Caco-2 (cell line): ENCODE measurements around the gene CHSY3. TPM values are rescaled to one million over a fixed set of nuclear protein-coding genes. Genes with fewer than 3 reads are reported as not detected.
A peak's percentile ranks its signal among the peaks of the same experiment; 100 is the strongest.

Experiments used
- BruUV-seq: library from RNA; stranded (reverse); fragments of 400-500 nt; replicated peaks from 2 replicates; lab custom pipeline; 2021; lab: Mats Ljungman, UMichigan
- CTCF ChIA-PET: fragments of 300-600 bp; sonication (Branson Sonifier 250); formaldehyde crosslinking; loops from one replicate; lab custom pipeline; 2022; ENCODE audit warnings: antibody characterized with exemption; lab: Charles Lee
- POLR2A ChIA-PET: fragments of 300-600 bp; sonication (Branson Sonifier 250); formaldehyde crosslinking; loops from one replicate; lab custom pipeline; 2022; ENCODE audit warnings: antibody characterized with exemption; lab: Charles Lee
- DNase-seq, 2 experiments: peaks; one replicate each; pipeline versions ENCODE4 v3.0.0 to v3.0.0-alpha.2; 2020 to 2022
- H3K27me3 ChIP-seq: replicated peaks from 2 replicates; pipeline ENCODE4 v1.6.0; 2011; ENCODE audit warnings: low read length; ENCODE audit not compliant: control insufficient read depth, insufficient read depth
- H3K36me3 ChIP-seq: 2 replicates; pipeline ENCODE4 v1.5.1; 2011; ENCODE audit warnings: low read length; ENCODE audit not compliant: control insufficient read depth, insufficient read depth
- H3K4me1 ChIP-seq: fragments of 250-450 bp; sonication (Bioruptor Pico); 2 replicates; pipeline ENCODE4 v1.5.1; 2020; ENCODE audit warnings: mild to moderate bottlenecking
- H3K4me3 ChIP-seq: 2 replicates; pipeline ENCODE4 v1.5.1; 2011; ENCODE audit warnings: low read depth, mild to moderate bottlenecking, control low read depth, low read length
- H3K9me3 ChIP-seq: fragments of 250-450 bp; sonication (Bioruptor Pico); 2 replicates; pipeline ENCODE4 v1.5.1; 2020; ENCODE audit warnings: mild to moderate bottlenecking, moderate library complexity
- H3K27ac Mint-ChIP-seq: one replicate; pipeline ENCODE4 v1.8.0; 2022; ENCODE audit warnings: mixed read lengths; ENCODE audit not compliant: unreplicated experiment
- H3K27me3 Mint-ChIP-seq: one replicate; pipeline ENCODE4 v1.8.0; 2022; ENCODE audit warnings: mixed read lengths; ENCODE audit not compliant: insufficient read depth, unreplicated experiment
- H3K36me3 Mint-ChIP-seq: one replicate; pipeline ENCODE4 v1.8.0; 2022; ENCODE audit warnings: mild to moderate bottlenecking, mixed read lengths; ENCODE audit not compliant: insufficient read depth, unreplicated experiment
- H3K4me1 Mint-ChIP-seq: one replicate; pipeline ENCODE4 v1.8.0; 2022; ENCODE audit warnings: low read depth, mixed read lengths; ENCODE audit not compliant: unreplicated experiment
- H3K4me3 Mint-ChIP-seq: one replicate; pipeline ENCODE4 v1.8.0; 2022; ENCODE audit warnings: mild to moderate bottlenecking, moderate library complexity, mixed read lengths; ENCODE audit not compliant: unreplicated experiment
- H3K9me3 Mint-ChIP-seq: one replicate; pipeline ENCODE4 v1.8.0; 2022; ENCODE audit warnings: mixed read lengths; ENCODE audit not compliant: unreplicated experiment
- CTCF ChIP-seq, 2 experiments: fragments of 200-600 bp in 1 of 2; IDR thresholded peaks; 1 replicate in 1 of 2; 2 replicates in 1 of 2; pipeline versions ENCODE4 v1.5.1 to v1.8.0; 2011 to 2022; ENCODE audit warnings: antibody characterized with exemption in 1 of 2, control low read depth in 1 of 2, inconsistent platforms in 1 of 2, low read depth in 1 of 2, low read length in 1 of 2, mild to moderate bottlenecking in 1 of 2, moderate library complexity in 1 of 2; ENCODE audit not compliant: insufficient read depth in 1 of 2, severe bottlenecking in 1 of 2, unreplicated experiment in 1 of 2
- intact Hi-C: fragments of 100-400 bp; cut with micrococcal nuclease; formaldehyde crosslinking; loops from one replicate; pipeline ENCODE4 v1.10.0; 2022; ENCODE audit not compliant: unreplicated experiment
- total RNA-seq: library from RNA; stranded (reverse); gene quantifications from 2 replicates; pipeline ENCODE4 v1.2.3, GENCODE V29; 2022

CHSY3 gene
- total RNA-seq, 1 experiment from 2014 or later = 0.32 TPM

- H3K9me3 Mint-ChIP-seq = no peaks in the 10 kb centered on the region
- no peaks in the 10 kb centered on the region for H3K4me1 ChIP-seq
- ChIA-PET POLR2A (no interaction called here), CTCF (no interaction called here)
- no peak for TF ChIP-seq CTCF (IDR thresholded peaks at IDR 0.05; ENCODE audit: insufficient read depth in 1 of 2, low read depth in 1 of 2, low read length in 1 of 2, severe bottlenecking in 1 of 2, unreplicated experiment in 1 of 2)
- no TSS peak for BruUV-seq
- H3K9me3 ChIP-seq = no peaks in the 10 kb centered on the region
- intact Hi-C loops = no loop called here
- no peaks in the 10 kb centered on the region for H3K27me3 ChIP-seq
- no peaks in the 10 kb centered on the region for H3K4me1 Mint-ChIP-seq
- H3K4me3 ChIP-seq = no peak overlapping the region
- H3K27ac Mint-ChIP-seq = no peak overlapping the region
- no peak for DNase-seq
- H3K36me3 Mint-ChIP-seq = no peaks in the 10 kb centered on the region
- H3K4me3 Mint-ChIP-seq = no peak overlapping the region
- H3K27me3 Mint-ChIP-seq = no peaks in the 10 kb centered on the region
- no peaks in the 10 kb centered on the region for H3K36me3 ChIP-seq
These were observed 164.7 kb downstream of the CHSY3 start for GRCh38 chr5:130068988-130069387.

- H3K4me3 ChIP-seq = no peak overlapping the region
- ChIA-PET POLR2A (no interaction called here), CTCF (no interaction called here)
- H3K36me3 Mint-ChIP-seq = no peaks in the 10 kb centered on the region
- no peak for DNase-seq
- H3K4me3 Mint-ChIP-seq = no peak overlapping the region
- no peaks in the 10 kb centered on the region for H3K4me1 Mint-ChIP-seq
- H3K9me3 ChIP-seq = no peaks in the 10 kb centered on the region
- no peaks in the 10 kb centered on the region for H3K9me3 Mint-ChIP-seq
- H3K27me3 ChIP-seq = no peaks in the 10 kb centered on the region
- no peaks in the 10 kb centered on the region for H3K36me3 ChIP-seq
- H3K4me1 ChIP-seq = no peaks in the 10 kb centered on the region
- H3K27ac Mint-ChIP-seq = no peak overlapping the region
- TF ChIP-seq CTCF (IDR thresholded peaks at IDR 0.05; ENCODE audit: insufficient read depth in 1 of 2, low read depth in 1 of 2, low read length in 1 of 2, severe bottlenecking in 1 of 2, unreplicated experiment in 1 of 2) = no peak
- H3K27me3 Mint-ChIP-seq = no peaks in the 10 kb centered on the region
- no TSS peak for BruUV-seq
- intact Hi-C loops = loop anchor here (10.0 kb wide), 1 partner anchor 170 kb away; the partner anchor contains the start of gene CHSY3
These were observed 170.6 kb downstream of the CHSY3 start for GRCh38 chr5:130074820-130075219.

- H3K36me3 Mint-ChIP-seq = no peaks in the 10 kb centered on the region
- ChIA-PET POLR2A (no interaction called here), CTCF (no interaction called here)
- TF ChIP-seq CTCF (IDR thresholded peaks at IDR 0.05; ENCODE audit: insufficient read depth in 1 of 2, low read depth in 1 of 2, low read length in 1 of 2, severe bottlenecking in 1 of 2, unreplicated experiment in 1 of 2) = peak in 1 of 2 experiments; percentile 11
- BruUV-seq = no TSS peak
- DNase-seq = no peak
- no peak overlapping the region for H3K4me3 Mint-ChIP-seq
- no peaks in the 10 kb centered on the region for H3K36me3 ChIP-seq
- no peak overlapping the region for H3K27ac Mint-ChIP-seq
- H3K9me3 ChIP-seq = no peaks in the 10 kb centered on the region
- H3K27me3 ChIP-seq = no peaks in the 10 kb centered on the region
- no peaks in the 10 kb centered on the region for H3K4me1 Mint-ChIP-seq
- intact Hi-C loops = loop anchor here (10.0 kb wide), 1 partner anchor 172 kb away; the partner anchor contains the start of gene CHSY3
- H3K4me1 ChIP-seq = no peaks in the 10 kb centered on the region
- H3K4me3 ChIP-seq = no peak overlapping the region
- H3K9me3 Mint-ChIP-seq = no peaks in the 10 kb centered on the region
- peaks cover 5% of the 10 kb centered on the region for H3K27me3 Mint-ChIP-seq
These were observed 172.7 kb downstream of the CHSY3 start for GRCh38 chr5:130077007-130077406.
